Neural progenitor cell (in vitro differentiated cells): ENCODE measurements around the gene CREB3L4. TPM values are rescaled to one million over a fixed set of nuclear protein-coding genes. Genes with fewer than 3 reads are reported as not detected.
A peak's percentile ranks its signal among the peaks of the same experiment; 100 is the strongest.

ENCODE experiments used
- DNase-seq: peaks from one replicate; pipeline ENCODE4 v3.0.0-alpha.2; 2016; ENCODE audit warnings: low spot score
- H2AFZ ChIP-seq: fragments of 200-600 bp; sonication (generic); replicated peaks from 2 replicates; pipeline ENCODE4 v1.6.1; 2016; ENCODE audit warnings: antibody characterized with exemption
- H3F3A ChIP-seq: fragments of 200-600 bp; sonication (generic); 2 replicates; pipeline ENCODE4 v1.6.1; 2016; ENCODE audit warnings: antibody characterized with exemption, low read depth
- H3K27ac ChIP-seq: fragments of 200-600 bp; sonication (generic); 2 replicates; pipeline ENCODE4 v1.5.1; 2016; ENCODE audit warnings: mild to moderate bottlenecking
- H3K27me3 ChIP-seq: fragments of 200-600 bp; sonication (generic); 2 replicates; pipeline ENCODE4 v1.6.1; 2016; ENCODE audit warnings: mild to moderate bottlenecking, moderate library complexity
- H3K36me3 ChIP-seq: fragments of 200-600 bp; sonication (generic); 2 replicates; pipeline ENCODE4 v1.5.1; 2016
- H3K4me1 ChIP-seq: fragments of 200-600 bp; sonication (generic); 2 replicates; pipeline ENCODE4 v1.6.1; 2016; ENCODE audit warnings: mixed run types
- H3K4me2 ChIP-seq: fragments of 200-600 bp; sonication (generic); 2 replicates; pipeline ENCODE4 v1.6.1; 2016
- H3K4me3 ChIP-seq: fragments of 200-600 bp; sonication (generic); 2 replicates; pipeline ENCODE4 v1.5.1; 2016
- H3K79me2 ChIP-seq: fragments of 200-600 bp; sonication (generic); 2 replicates; pipeline ENCODE4 v1.6.1; 2016; ENCODE audit warnings: low read depth
- H3K9ac ChIP-seq: fragments of 200-600 bp; sonication (generic); 2 replicates; pipeline ENCODE4 v1.6.1; 2016
- H3K9me3 ChIP-seq: fragments of 200-600 bp; sonication (generic); 2 replicates; pipeline ENCODE4 v1.5.1; 2016; ENCODE audit warnings: low read depth
- H4K20me1 ChIP-seq: fragments of 200-600 bp; sonication (generic); 2 replicates; pipeline ENCODE4 v1.6.1; 2016; ENCODE audit warnings: low read depth
- H3K27ac Mint-ChIP-seq: 3 replicates; pipeline ENCODE4 v1.8.0; 2021; ENCODE audit warnings: mixed read lengths
- H3K27me3 Mint-ChIP-seq: 2 replicates; pipeline ENCODE4 v1.8.0; 2022; ENCODE audit warnings: low read depth, mild to moderate bottlenecking, inconsistent platforms, moderate library complexity, mixed read lengths; ENCODE audit not compliant: insufficient read depth
- H3K36me3 Mint-ChIP-seq: 3 replicates; pipeline ENCODE4 v1.8.0; 2021; ENCODE audit warnings: mixed read lengths
- H3K4me1 Mint-ChIP-seq: 3 replicates; pipeline ENCODE4 v1.8.0; 2021; ENCODE audit warnings: mixed read lengths
- H3K4me3 Mint-ChIP-seq: 3 replicates; pipeline ENCODE4 v1.8.0; 2021; ENCODE audit warnings: mild to moderate bottlenecking, moderate library complexity, mixed read lengths
- H3K9me3 Mint-ChIP-seq: 3 replicates; pipeline ENCODE4 v1.8.0; 2020; ENCODE audit warnings: mixed read lengths
- CTCF ChIP-seq: fragments of 200-600 bp; sonication (generic); IDR thresholded peaks from 2 replicates; pipeline ENCODE4 v1.5.1; 2017; ENCODE audit warnings: antibody characterized with exemption, mild to moderate bottlenecking
- EZH2 ChIP-seq: fragments of 200-600 bp; sonication (generic); IDR thresholded peaks from 2 replicates; pipeline ENCODE4 v1.6.1; 2017; ENCODE audit warnings: antibody characterized with exemption, mild to moderate bottlenecking, moderate library complexity
- EZH2phosphoT487 ChIP-seq: fragments of 200-600 bp; sonication (generic); IDR thresholded peaks from 2 replicates; pipeline ENCODE4 v1.6.1; 2017; ENCODE audit warnings: antibody characterized with exemption
- total RNA-seq: library from RNA; depleted of rRNA; stranded (reverse); fragments of >200 nt; gene quantifications from 2 replicates; pipeline ENCODE4 v1.2.3, GENCODE V29; 2015; ENCODE audit warnings: low replicate concordance

Gene CREB3L4
- total RNA-seq, 1 donor from 2014 or later, result 33.8 TPM

- Mint-ChIP-seq H3K9me3 (no peaks in the 10 kb centered on the region), H3K4me1 (peaks cover 49% of the 10 kb centered on the region), H3K36me3 (peaks cover 15% of the 10 kb centered on the region)
Measured at GRCh38 chr1:153968000-153968363, 280 bp downstream of the CREB3L4 start.

GRCh38 chr1:153968408-153968807, 706 bp downstream of the CREB3L4 start:
- no peak overlapping the region for H3K27ac ChIP-seq
- Mint-ChIP-seq H3K4me3 (peak overlapping the region; percentile 96), H3K27ac (peak overlapping the region; percentile 99), H3K36me3 (peaks cover 15% of the 10 kb centered on the region), H3K4me1 (peaks cover 49% of the 10 kb centered on the region), H3K9me3 (no peaks in the 10 kb centered on the region), H3K27me3 (no peaks in the 10 kb centered on the region)
- H3K36me3 ChIP-seq, result no peaks in the 10 kb centered on the region
- DNase-seq, result no peak
- peak overlapping the region; percentile 64 for H3K4me3 ChIP-seq
- peaks cover 43% of the 10 kb centered on the region for H3K79me2 ChIP-seq
- H3F3A ChIP-seq, result peaks cover 48% of the 10 kb centered on the region
- peak overlapping the region; percentile 31 for H3K9ac ChIP-seq
- H3K4me2 ChIP-seq, result peak overlapping the region; percentile 98
- H3K27me3 ChIP-seq, result no peaks in the 10 kb centered on the region
- peaks cover 24% of the 10 kb centered on the region for H3K4me1 ChIP-seq
- H3K9me3 ChIP-seq, result no peaks in the 10 kb centered on the region
- TF ChIP-seq EZH2phosphoT487 (no peak), EZH2 (no peak), CTCF (no peak)
- H4K20me1 ChIP-seq, result no peaks in the 10 kb centered on the region
- H2AFZ ChIP-seq, result no peak overlapping the region

More at GRCh38 chr1:153968000-153968363, 280 bp downstream of the CREB3L4 start:
- Histone ChIP-seq H3K27me3 (no peaks in the 10 kb centered on the region), H3F3A (peaks cover 48% of the 10 kb centered on the region), H3K79me2 (peaks cover 46% of the 10 kb centered on the region), H3K36me3 (no peaks in the 10 kb centered on the region), H3K4me1 (peaks cover 24% of the 10 kb centered on the region), H3K4me2 (peak overlapping the region; percentile 98), H3K27ac (peak overlapping the region; percentile 76), H3K4me3 (peak overlapping the region; percentile 64), H3K9ac (peak overlapping the region; percentile 31), H4K20me1 (no peaks in the 10 kb centered on the region), H2AFZ (peak overlapping the region; percentile 8), H3K9me3 (no peaks in the 10 kb centered on the region)
- Mint-ChIP-seq H3K27ac (peak overlapping the region; percentile 99), H3K4me3 (peak overlapping the region; percentile 96), H3K27me3 (no peaks in the 10 kb centered on the region)
- TF ChIP-seq EZH2 (no peak), CTCF (no peak), EZH2phosphoT487 (no peak)
- no peak for DNase-seq

- no peak for DNase-seq
- H4K20me1 ChIP-seq, result no peaks in the 10 kb centered on the region
- Mint-ChIP-seq H3K4me1 (peaks cover 44% of the 10 kb centered on the region), H3K9me3 (no peaks in the 10 kb centered on the region), H3K36me3 (peaks cover 15% of the 10 kb centered on the region), H3K27me3 (no peaks in the 10 kb centered on the region), H3K27ac (no peak overlapping the region), H3K4me3 (peak overlapping the region; percentile 96)
- H3K27ac ChIP-seq, result no peak overlapping the region
- H3K4me2 ChIP-seq, result peak overlapping the region; percentile 98
- H3K9me3 ChIP-seq, result no peaks in the 10 kb centered on the region
- H3K4me3 ChIP-seq, result peak overlapping the region; percentile 64
- H2AFZ ChIP-seq, result no peak overlapping the region
- no peaks in the 10 kb centered on the region for H3K27me3 ChIP-seq
- peaks cover 24% of the 10 kb centered on the region for H3K4me1 ChIP-seq
- H3K36me3 ChIP-seq, result no peaks in the 10 kb centered on the region
- peaks cover 43% of the 10 kb centered on the region for H3K79me2 ChIP-seq
- no peak for TF ChIP-seq EZH2
- TF ChIP-seq CTCF, result no peak
- TF ChIP-seq EZH2phosphoT487, result no peak
- H3K9ac ChIP-seq, result no peak overlapping the region
- peaks cover 46% of the 10 kb centered on the region for H3F3A ChIP-seq
Measured at GRCh38 chr1:153968972-153969371, 1.3 kb downstream of the CREB3L4 start.
